NCI-H2081 treated with DMSO at 0.1 percent for 48 hours (cell line): ENCODE measurements around the gene EEIG2.
"Not testable (repeated sequence)": the region's sequence is repeated elsewhere in the genome, so short reads cannot be mapped to it uniquely, and the experiment has no call there.

Experiments
- DNase-seq: peaks from one replicate; lab custom pipeline; 2025; lab: John Stamatoyannopoulos, UW

EEIG2 gene

GRCh38 chr1:108559215-108560186 lies at the start of gene EEIG2:
Gene EEIG2, plus strand, starts transcription at chr1:108560100. Its CDS starts 329 bp downstream, at chr1:108560429.
- no peak for DNase-seq

- no peak for DNase-seq
These were observed 48.1 kb upstream of the EEIG2 start for GRCh38 chr1:108511764-108512163.

- DNase-seq: no peak
These were observed 47.5 kb upstream of the EEIG2 start for GRCh38 chr1:108512239-108513043.

GRCh38 chr1:108513044-108513415 lies 46.9 kb upstream of the EEIG2 start:
- DNase-seq: no peak

- DNase-seq: not testable (repeated sequence)
These were observed 46.0 kb upstream of the EEIG2 start for GRCh38 chr1:108513914-108514313.

GRCh38 chr1:108517301-108517897 lies 42.5 kb upstream of the EEIG2 start:
- not testable (repeated sequence) for DNase-seq

- no peak for DNase-seq
These were observed 37.9 kb upstream of the EEIG2 start for GRCh38 chr1:108521990-108522393.

GRCh38 chr1:108523829-108524228 lies 36.1 kb upstream of the EEIG2 start:
- no peak for DNase-seq

- no peak for DNase-seq
These were observed 35.2 kb upstream of the EEIG2 start for GRCh38 chr1:108524676-108525075.

GRCh38 chr1:108527135-108527534 lies 32.8 kb upstream of the EEIG2 start:
- no peak for DNase-seq

GRCh38 chr1:108527837-108528236 lies 32.1 kb upstream of the EEIG2 start:
- no peak for DNase-seq

- DNase-seq: no peak
These were observed 28.5 kb upstream of the EEIG2 start for GRCh38 chr1:108531444-108531843.

- DNase-seq: no peak
These were observed 27.2 kb upstream of the EEIG2 start for GRCh38 chr1:108532730-108533129.

- DNase-seq: no peak
These were observed 26.4 kb upstream of the EEIG2 start for GRCh38 chr1:108533351-108534083.

GRCh38 chr1:108534759-108535158 lies 25.1 kb upstream of the EEIG2 start:
- no peak for DNase-seq

GRCh38 chr1:108535315-108535897 lies 24.5 kb upstream of the EEIG2 start:
- DNase-seq: not testable (repeated sequence)

GRCh38 chr1:108536021-108536420 lies 23.9 kb upstream of the EEIG2 start:
- not testable (repeated sequence) for DNase-seq

- not testable (repeated sequence) for DNase-seq
These were observed 23.1 kb upstream of the EEIG2 start for GRCh38 chr1:108536791-108537190.

- DNase-seq: no peak
These were observed 21.9 kb upstream of the EEIG2 start for GRCh38 chr1:108537976-108538375.

- no peak for DNase-seq
These were observed 18.9 kb upstream of the EEIG2 start for GRCh38 chr1:108540977-108541376.

GRCh38 chr1:108541861-108542260 lies 18.0 kb upstream of the EEIG2 start:
- DNase-seq: no peak
